Endodermal cell (in vitro differentiated cells): ENCODE measurements around the gene TEAD3. TPM values are rescaled to one million over a fixed set of nuclear protein-coding genes. Genes with fewer than 3 reads are reported as not detected.
"Not testable (repeated sequence)": the region's sequence is repeated elsewhere in the genome, so short reads cannot be mapped to it uniquely, and the experiment has no call there.

Experiments used
- DNase-seq: peaks from one replicate; pipeline ENCODE4 v3.0.0-alpha.2; 2017
- H3K27ac ChIP-seq: 2 replicates; pipeline ENCODE4 v1.5.1; 2013; ENCODE audit warnings: mild to moderate bottlenecking, low read depth, low read length, moderate library complexity
- H3K27me3 ChIP-seq: 2 replicates; pipeline ENCODE4 v1.6.1; 2013; ENCODE audit warnings: mild to moderate bottlenecking, low read length, moderate library complexity; ENCODE audit not compliant: insufficient read depth, control insufficient read depth, poor library complexity, severe bottlenecking
- H3K36me3 ChIP-seq: 2 replicates; pipeline ENCODE4 v1.7.0; 2013; ENCODE audit warnings: mild to moderate bottlenecking, low read length, moderate library complexity; ENCODE audit not compliant: control insufficient read depth, insufficient read depth
- H3K4me1 ChIP-seq: one replicate; pipeline ENCODE4 v1.7.0; 2013; ENCODE audit warnings: low read length; ENCODE audit not compliant: control insufficient read depth, insufficient read depth
- H3K4me3 ChIP-seq: 2 replicates; pipeline ENCODE4 v1.5.1; 2013; ENCODE audit warnings: mild to moderate bottlenecking, low read length, moderate library complexity
- H3K9ac ChIP-seq: 2 replicates; pipeline ENCODE4 v1.6.1; 2013; ENCODE audit warnings: mild to moderate bottlenecking, low read length, moderate library complexity; ENCODE audit not compliant: poor library complexity, severe bottlenecking; ENCODE audit errors: extremely low read depth
- H3K9me3 ChIP-seq: 2 replicates; pipeline ENCODE4 v1.6.1; 2013; ENCODE audit warnings: mild to moderate bottlenecking, low read length, moderate library complexity; ENCODE audit not compliant: control insufficient read depth
- H3K27ac Mint-ChIP-seq: 2 replicates; pipeline ENCODE4 v1.8.0; 2020; ENCODE audit warnings: mixed read lengths
- H3K27me3 Mint-ChIP-seq: 2 replicates; pipeline ENCODE4 v1.8.0; 2021; ENCODE audit warnings: mild to moderate bottlenecking, mixed read lengths; ENCODE audit not compliant: insufficient read depth
- H3K36me3 Mint-ChIP-seq: 2 replicates; pipeline ENCODE4 v1.8.0; 2020; ENCODE audit warnings: low read depth, mixed read lengths
- H3K4me1 Mint-ChIP-seq: 2 replicates; pipeline ENCODE4 v1.8.0; 2020; ENCODE audit warnings: mixed read lengths
- H3K4me3 Mint-ChIP-seq: 2 replicates; pipeline ENCODE4 v1.8.0; 2020; ENCODE audit warnings: mild to moderate bottlenecking, moderate library complexity, mixed read lengths
- H3K9me3 Mint-ChIP-seq: 2 replicates; pipeline ENCODE4 v1.8.0; 2020; ENCODE audit warnings: mild to moderate bottlenecking, mixed read lengths
- WGBS, 2 experiments: methylation state at CpG; one replicate each; pipeline versions ENCODE4 v1.1.5 to v1.1.7; 2013; ENCODE audit warnings: missing lambda C conversion rate in 2 of 2, mixed read lengths in 1 of 2; ENCODE audit not compliant: insufficient coverage in 1 of 2, insufficient read length in 1 of 2; 5-methylcytosine and 5-hydroxymethylcytosine counted together
- total RNA-seq, 2 donors: library from RNA; stranded (reverse); fragmentation: NEBNext Ultra II Directional in 1 of 2; extraction: Animal tissue kit (Norgen Biotek cat#: 25700) in 1 of 2; gene quantifications; 2 replicates in 1 of 2; 3 replicates in 1 of 2; pipeline ENCODE4 v1.2.1, GENCODE V29; 2021
- TF ChIP-seq, protein P1 (sequence below): fragments of 200-600 bp; sonication (generic); conservative IDR thresholded peaks from 2 replicates; pipeline ENCODE4 v1.5.0; 2021; ENCODE audit warnings: antibody characterized with exemption, mild to moderate bottlenecking

The TEAD3 gene
- total RNA-seq, 2 donors from 2014 or later: 22.7 to 29.2 TPM

DNA sequence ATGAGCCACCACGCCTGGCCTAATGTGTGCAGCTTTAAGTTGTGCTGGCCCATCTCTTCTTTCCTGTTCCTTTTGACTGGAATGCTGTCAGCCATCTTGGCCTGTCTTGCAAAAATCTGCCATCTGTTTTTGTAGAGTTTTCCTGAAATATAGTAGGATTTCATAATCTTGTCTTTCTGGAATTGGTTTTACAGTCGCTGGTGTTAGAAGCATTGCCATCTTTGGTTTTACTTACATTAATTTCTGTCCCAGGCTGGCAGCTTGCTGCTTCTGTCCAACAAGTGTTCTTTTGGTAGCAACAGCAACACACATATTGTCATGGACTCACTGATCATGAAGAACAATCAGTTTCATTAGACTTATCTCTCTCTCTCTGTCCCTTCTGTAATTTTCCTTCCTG lies 45.0 kb upstream of the TEAD3 start:
- TF ChIP-seq, protein P1, sequence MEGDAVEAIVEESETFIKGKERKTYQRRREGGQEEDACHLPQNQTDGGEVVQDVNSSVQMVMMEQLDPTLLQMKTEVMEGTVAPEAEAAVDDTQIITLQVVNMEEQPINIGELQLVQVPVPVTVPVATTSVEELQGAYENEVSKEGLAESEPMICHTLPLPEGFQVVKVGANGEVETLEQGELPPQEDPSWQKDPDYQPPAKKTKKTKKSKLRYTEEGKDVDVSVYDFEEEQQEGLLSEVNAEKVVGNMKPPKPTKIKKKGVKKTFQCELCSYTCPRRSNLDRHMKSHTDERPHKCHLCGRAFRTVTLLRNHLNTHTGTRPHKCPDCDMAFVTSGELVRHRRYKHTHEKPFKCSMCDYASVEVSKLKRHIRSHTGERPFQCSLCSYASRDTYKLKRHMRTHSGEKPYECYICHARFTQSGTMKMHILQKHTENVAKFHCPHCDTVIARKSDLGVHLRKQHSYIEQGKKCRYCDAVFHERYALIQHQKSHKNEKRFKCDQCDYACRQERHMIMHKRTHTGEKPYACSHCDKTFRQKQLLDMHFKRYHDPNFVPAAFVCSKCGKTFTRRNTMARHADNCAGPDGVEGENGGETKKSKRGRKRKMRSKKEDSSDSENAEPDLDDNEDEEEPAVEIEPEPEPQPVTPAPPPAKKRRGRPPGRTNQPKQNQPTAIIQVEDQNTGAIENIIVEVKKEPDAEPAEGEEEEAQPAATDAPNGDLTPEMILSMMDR: no peak
- H3K27ac ChIP-seq: no peak overlapping the region
- no peak overlapping the region for H3K27ac Mint-ChIP-seq
- no peaks in the 10 kb centered on the region for H3K27me3 ChIP-seq
- H3K4me3 Mint-ChIP-seq: no peak overlapping the region
- no peak overlapping the region for H3K9ac ChIP-seq
- no peaks in the 10 kb centered on the region for H3K9me3 ChIP-seq
- no peaks in the 10 kb centered on the region for H3K4me1 ChIP-seq
- 85 to 93% methylated on average over 2 of the region's 2 CpGs for WGBS, 2 experiments
- no peaks in the 10 kb centered on the region for H3K36me3 ChIP-seq
- H3K27me3 Mint-ChIP-seq: no peaks in the 10 kb centered on the region
- no peak for DNase-seq
- peaks cover 16% of the 10 kb centered on the region for H3K4me1 Mint-ChIP-seq
- no peak overlapping the region for H3K4me3 ChIP-seq
- peaks cover 7% of the 10 kb centered on the region for H3K9me3 Mint-ChIP-seq
- no peaks in the 10 kb centered on the region for H3K36me3 Mint-ChIP-seq

DNA sequence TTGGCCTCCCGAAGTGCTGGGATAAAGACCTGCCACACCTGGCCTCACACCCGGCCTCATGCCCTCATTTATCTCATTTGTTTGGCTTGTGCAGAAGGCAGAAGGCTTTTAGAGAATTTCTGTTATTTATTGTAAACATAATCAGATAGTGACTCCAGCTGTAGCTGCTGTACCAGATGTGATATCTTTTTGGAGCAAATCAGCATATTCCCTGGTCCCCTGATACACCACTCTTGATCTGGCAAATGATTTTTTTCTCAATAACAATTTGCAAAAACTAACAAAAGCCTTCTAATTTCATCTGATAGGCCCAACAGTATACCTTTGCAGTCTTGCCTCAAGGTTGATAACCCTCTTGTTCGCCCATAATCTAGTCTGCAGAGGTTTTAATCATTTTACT lies 42.3 kb upstream of the TEAD3 start:
- H3K4me3 Mint-ChIP-seq: no peak overlapping the region
- no peaks in the 10 kb centered on the region for H3K36me3 Mint-ChIP-seq
- H3K9me3 Mint-ChIP-seq: peaks cover 7% of the 10 kb centered on the region
- H3K9me3 ChIP-seq: no peaks in the 10 kb centered on the region
- H3K9ac ChIP-seq: no peak overlapping the region
- H3K27ac Mint-ChIP-seq: no peak overlapping the region
- no peak overlapping the region for H3K27ac ChIP-seq
- no peak overlapping the region for H3K4me3 ChIP-seq
- no peaks in the 10 kb centered on the region for H3K4me1 ChIP-seq
- TF ChIP-seq, protein P1: no peak
- H3K27me3 ChIP-seq: no peaks in the 10 kb centered on the region
- peaks cover 11% of the 10 kb centered on the region for H3K4me1 Mint-ChIP-seq
- no peak for DNase-seq
- H3K36me3 ChIP-seq: no peaks in the 10 kb centered on the region
- no peaks in the 10 kb centered on the region for H3K27me3 Mint-ChIP-seq
- 84 to 87% methylated on average over 2 to 3 of the region's 3 CpGs for WGBS, 2 experiments

DNA sequence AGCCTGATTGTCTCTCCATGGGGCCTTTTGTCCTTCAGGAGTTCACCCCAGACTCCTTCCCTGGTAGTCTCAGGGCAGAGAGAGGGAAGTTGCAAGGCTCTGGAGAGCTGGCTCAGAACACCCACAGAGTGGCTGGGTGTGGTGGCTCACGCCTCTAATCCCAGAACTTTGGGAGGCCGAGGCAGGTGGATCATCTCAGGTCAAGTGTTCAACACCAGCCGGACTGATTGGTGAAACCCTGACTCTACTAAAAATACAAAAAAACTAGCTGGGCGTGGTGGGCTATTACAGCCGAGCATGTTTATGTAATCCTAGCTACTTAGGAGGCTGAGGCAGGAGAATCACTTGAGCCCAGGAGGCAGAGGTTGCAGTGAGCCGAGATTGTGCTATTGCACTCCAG lies 39.0 kb upstream of the TEAD3 start:
- H3K27ac ChIP-seq, H3K9me3 Mint-ChIP-seq, H3K4me3 Mint-ChIP-seq, H3K4me3 ChIP-seq, H3K4me1 ChIP-seq, H3K36me3 Mint-ChIP-seq, H3K27me3 Mint-ChIP-seq, H3K9ac ChIP-seq, H3K9me3 ChIP-seq, H3K27me3 ChIP-seq, H3K36me3 ChIP-seq, H3K27ac Mint-ChIP-seq, DNase-seq: not testable (repeated sequence)
- peaks cover 11% of the 10 kb centered on the region for H3K4me1 Mint-ChIP-seq
- 91 to 92% methylated on average over 3 to 6 of the region's 6 CpGs for WGBS, 2 experiments
